Upper lobe of left lung (tissue), 4 donors: Measurements from ENCODE around the gene PDILT.

Experiments used
- CTCF ChIP-seq, 6 experiments: fragments of 450-650 bp in 4 of 6; fragments of 200-600 bp in 2 of 6; sonication (generic) in 2 of 6; IDR thresholded peaks; one replicate each; pipeline ENCODE4 v1.5.1; 2016 to 2019; ENCODE audit warnings: antibody characterized with exemption in 6 of 6
- EP300 ChIP-seq, 4 donors: sonication (generic); formaldehyde crosslinking; IDR thresholded peaks; one replicate each; pipeline ENCODE4 v1.5.1; 2017; ENCODE audit warnings: antibody characterized with exemption in 4 of 4, control low read depth in 2 of 4

- TF ChIP-seq CTCF (IDR thresholded peaks at IDR 0.05) (no peak), EP300 (IDR thresholded peaks at IDR 0.05) (no peak)
Measured at GRCh38 chr16:20387978-20388377, 16.6 kb downstream of the PDILT start.
